Activated T-helper 1 cell treated with anti-CD3 and anti-CD28 coated beads, Interleukin-2, amount 50 U/mL, for 16 hours (primary cell): ENCODE measurements around the gene FAM228A.
"Not testable (repeated sequence)": the region's sequence is repeated elsewhere in the genome, so short reads cannot be mapped to it uniquely, and the experiment has no call there.

Source experiments
- DNase-seq, 2 donors: peaks; one replicate each; pipeline ENCODE4 v3.0.0-alpha.2; 2020; ENCODE audit warnings: low read depth in 1 of 2, low spot score in 1 of 2

FAM228A gene

GRCh38 chr2:24190503-24190902, 15.7 kb downstream of the FAM228A start:
- DNase-seq, result no peak

- no peak for DNase-seq
Observed at GRCh38 chr2:24191156-24191555, 16.3 kb downstream of the FAM228A start.

- DNase-seq, result no peak
Observed at GRCh38 chr2:24191848-24192247, 17.0 kb downstream of the FAM228A start.

GRCh38 chr2:24197213-24197612, 22.4 kb downstream of the FAM228A start:
- DNase-seq, result not testable (repeated sequence)

GRCh38 chr2:24199968-24200590, 25.2 kb downstream of the FAM228A start:
- DNase-seq, result no peak

GRCh38 chr2:24200799-24201198, 25.9 kb downstream of the FAM228A start:
- DNase-seq, result no peak

GRCh38 chr2:24203029-24203786, 28.4 kb downstream of the FAM228A start:
- DNase-seq, result no peak

GRCh38 chr2:24203787-24204150, 28.9 kb downstream of the FAM228A start:
- no peak for DNase-seq

- no peak for DNase-seq
Observed at GRCh38 chr2:24204505-24204904, 29.7 kb downstream of the FAM228A start.

- no peak for DNase-seq
Observed at GRCh38 chr2:24205131-24205530, 30.3 kb downstream of the FAM228A start.

- no peak for DNase-seq
Observed at GRCh38 chr2:24206242-24206641, 31.4 kb downstream of the FAM228A start.

GRCh38 chr2:24206714-24207113, 31.9 kb downstream of the FAM228A start:
- DNase-seq, result no peak

- DNase-seq, result no peak
Observed at GRCh38 chr2:24207359-24207758, 32.5 kb downstream of the FAM228A start.

GRCh38 chr2:24208490-24208889, 33.6 kb downstream of the FAM228A start:
- no peak for DNase-seq

GRCh38 chr2:24209389-24210105, 34.7 kb downstream of the FAM228A start:
- no peak for DNase-seq

- no peak for DNase-seq
Observed at GRCh38 chr2:24210106-24210455, 35.2 kb downstream of the FAM228A start.

- no peak for DNase-seq
Observed at GRCh38 chr2:24210723-24211122, 35.9 kb downstream of the FAM228A start.

- DNase-seq, result no peak
Observed at GRCh38 chr2:24211408-24211807, 36.6 kb downstream of the FAM228A start.

- no peak for DNase-seq
Observed at GRCh38 chr2:24214880-24215279, 40.0 kb downstream of the FAM228A start.

GRCh38 chr2:24220554-24221291, 45.9 kb downstream of the FAM228A start:
- DNase-seq, result no peak

GRCh38 chr2:24221343-24222050, 46.6 kb downstream of the FAM228A start:
- no peak for DNase-seq
